ENCODE data around the gene PDSS2. TPM values are rescaled to one million over a fixed set of nuclear protein-coding genes. Genes with fewer than 3 reads are reported as not detected.

Gene PDSS2
- total and polyA plus RNA-seq, 11 donors, result 7.2 to 24.4 (median 14.4) TPM

DNA sequence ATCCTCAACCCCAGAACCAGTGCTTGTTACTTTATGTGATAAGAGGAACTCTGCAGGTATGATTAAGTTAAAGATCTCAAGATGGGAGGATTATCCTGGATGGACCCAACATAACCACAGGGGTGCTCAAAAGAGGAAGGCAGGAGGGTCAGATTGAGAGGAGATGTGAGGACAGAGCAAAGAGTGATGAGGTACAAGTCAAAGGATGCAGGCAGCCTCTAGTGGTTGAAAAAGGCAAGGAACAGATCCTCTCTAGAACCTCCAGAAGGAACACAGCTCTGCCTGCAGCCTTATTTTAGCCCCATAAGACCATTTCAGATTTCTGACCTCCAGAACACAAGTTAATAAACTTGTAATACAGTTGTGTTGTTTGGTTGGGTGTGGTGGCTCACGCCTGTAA, 41.2 kb downstream of the PDSS2 start:
- Histone ChIP-seq H3K4me3 (no peak overlapping the region), H3K27me3 (no peaks in the 10 kb centered on the region), H3K9me3 (no peaks in the 10 kb centered on the region), H3K4me1 (peaks cover 0 to 21% (median 11%) of the 10 kb centered on the region in 12 donors), H3K36me3 (no peaks in the 10 kb centered on the region), H3K27ac (no peak overlapping the region)
- intact Hi-C loops (cut with DNase I), result no loop called here
- DNase-seq (no peak), ATAC-seq (no peak)
- 93 to 100% (median 98%) methylated on average over 1 of the region's 1 CpG for WGBS, 4 donors
- TF ChIP-seq, protein P1, sequence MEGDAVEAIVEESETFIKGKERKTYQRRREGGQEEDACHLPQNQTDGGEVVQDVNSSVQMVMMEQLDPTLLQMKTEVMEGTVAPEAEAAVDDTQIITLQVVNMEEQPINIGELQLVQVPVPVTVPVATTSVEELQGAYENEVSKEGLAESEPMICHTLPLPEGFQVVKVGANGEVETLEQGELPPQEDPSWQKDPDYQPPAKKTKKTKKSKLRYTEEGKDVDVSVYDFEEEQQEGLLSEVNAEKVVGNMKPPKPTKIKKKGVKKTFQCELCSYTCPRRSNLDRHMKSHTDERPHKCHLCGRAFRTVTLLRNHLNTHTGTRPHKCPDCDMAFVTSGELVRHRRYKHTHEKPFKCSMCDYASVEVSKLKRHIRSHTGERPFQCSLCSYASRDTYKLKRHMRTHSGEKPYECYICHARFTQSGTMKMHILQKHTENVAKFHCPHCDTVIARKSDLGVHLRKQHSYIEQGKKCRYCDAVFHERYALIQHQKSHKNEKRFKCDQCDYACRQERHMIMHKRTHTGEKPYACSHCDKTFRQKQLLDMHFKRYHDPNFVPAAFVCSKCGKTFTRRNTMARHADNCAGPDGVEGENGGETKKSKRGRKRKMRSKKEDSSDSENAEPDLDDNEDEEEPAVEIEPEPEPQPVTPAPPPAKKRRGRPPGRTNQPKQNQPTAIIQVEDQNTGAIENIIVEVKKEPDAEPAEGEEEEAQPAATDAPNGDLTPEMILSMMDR (IDR thresholded peaks at IDR 0.05), result no peak
- no peak for TF ChIP-seq POLR2A (IDR thresholded peaks at IDR 0.05)

DNA sequence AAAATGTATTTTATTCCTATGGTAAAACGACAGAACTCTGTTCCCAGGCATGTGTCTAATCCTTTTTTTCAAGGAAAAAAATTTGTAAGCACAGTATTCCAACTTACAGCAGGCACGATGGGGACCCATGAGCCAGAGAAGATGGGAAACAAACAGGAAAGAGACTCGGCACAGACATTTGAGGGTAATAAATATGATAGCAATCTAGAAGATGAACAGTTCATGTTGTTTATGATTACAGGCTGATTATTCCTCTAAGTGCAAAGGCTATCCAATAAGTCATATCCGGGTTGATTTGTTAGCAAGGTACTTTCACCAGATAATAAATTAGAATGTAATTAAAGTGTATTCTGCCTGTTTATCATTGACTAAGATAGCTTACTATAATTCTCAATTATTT, 43.2 kb downstream of the PDSS2 start:
- intact Hi-C loops (cut with DNase I), result no loop called here
- DNase-seq (no peak), ATAC-seq (no peak)
- H3K4me1 ChIP-seq, result peaks cover 0 to 21% (median 11%) of the 10 kb centered on the region in 12 donors
- no peaks in the 10 kb centered on the region for H3K9me3 ChIP-seq
- no peaks in the 10 kb centered on the region for H3K27me3 ChIP-seq
- H3K36me3 ChIP-seq, result no peaks in the 10 kb centered on the region
- WGBS, 4 donors, result 85 to 92% (median 87%) methylated on average over 4 of the region's 4 CpGs
- TF ChIP-seq, protein P1 (IDR thresholded peaks at IDR 0.05), result no peak
- TF ChIP-seq POLR2A (IDR thresholded peaks at IDR 0.05), result no peak
- no peak overlapping the region for H3K4me3 ChIP-seq
- H3K27ac ChIP-seq, result no peak overlapping the region

DNA sequence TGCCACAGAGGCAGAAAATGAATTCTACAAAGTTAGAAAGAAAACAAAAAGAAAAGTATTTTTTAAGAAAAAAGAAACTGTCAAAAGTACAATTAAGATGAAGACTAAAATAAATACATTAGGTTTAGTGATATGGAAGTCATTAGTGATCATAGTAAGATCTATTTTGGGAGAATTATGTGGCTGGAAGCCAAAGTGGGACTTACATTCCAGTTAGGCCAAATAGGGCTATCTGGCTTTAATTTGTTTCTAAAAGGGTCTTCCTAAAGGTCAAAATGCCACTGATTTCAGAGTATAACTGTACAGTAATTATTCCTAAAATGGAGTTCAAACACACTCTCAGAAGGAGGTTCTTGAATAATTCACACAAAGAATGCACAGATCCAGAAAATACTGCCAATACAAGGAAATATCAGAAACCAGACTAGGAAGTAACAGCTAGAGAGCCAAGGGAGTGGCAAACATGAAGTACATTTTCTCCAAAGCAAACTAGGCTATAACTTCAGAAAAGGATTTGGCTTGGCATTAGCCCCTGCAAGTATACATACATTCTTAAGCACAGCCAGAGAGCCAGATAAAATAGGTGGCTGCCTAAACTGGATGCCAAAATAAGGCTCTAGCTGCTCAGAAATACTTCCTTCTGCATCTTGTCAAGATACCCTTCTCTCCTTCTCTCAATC, 45.3 kb downstream of the PDSS2 start:
- no peak for TF ChIP-seq POLR2A (IDR thresholded peaks at IDR 0.05)
- TF ChIP-seq, protein P1 (IDR thresholded peaks at IDR 0.05), result no peak
- DNase-seq (no peak), ATAC-seq (no peak)
- Histone ChIP-seq H3K27ac (peak overlapping the region in 2 of 12 donors; percentile 11 to 21), H3K9me3 (no peaks in the 10 kb centered on the region), H3K4me3 (no peak overlapping the region), H3K36me3 (no peaks in the 10 kb centered on the region), H3K4me1 (peaks cover 0 to 21% (median 11%) of the 10 kb centered on the region in 12 donors), H3K27me3 (no peaks in the 10 kb centered on the region)
- intact Hi-C loops (cut with DNase I), result no loop called here

DNA sequence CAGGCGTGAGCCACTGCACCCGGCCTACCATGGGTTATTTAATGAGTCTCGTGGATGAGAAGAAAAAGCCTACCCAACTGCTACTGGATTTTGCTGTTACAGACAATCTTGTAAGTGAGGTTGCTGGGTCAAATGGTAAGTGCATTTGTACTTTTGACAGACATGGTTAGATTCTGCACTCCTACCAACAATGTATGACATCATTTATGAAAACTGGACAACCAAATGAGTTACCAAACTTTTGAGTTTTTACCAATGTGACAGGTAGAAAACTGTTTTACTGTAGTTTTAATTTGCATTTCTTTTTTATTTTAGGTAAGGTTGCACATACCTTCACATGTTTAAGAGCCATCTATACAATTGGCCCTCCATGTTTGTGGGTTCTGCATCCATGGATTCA, 48.2 kb downstream of the PDSS2 start:
- Histone ChIP-seq H3K27ac (no peak overlapping the region), H3K4me1 (peaks cover 0 to 24% (median 11%) of the 10 kb centered on the region in 12 donors), H3K36me3 (no peaks in the 10 kb centered on the region), H3K27me3 (no peaks in the 10 kb centered on the region), H3K4me3 (no peak overlapping the region), H3K9me3 (peaks cover 0 to under 1% (median 0%) of the 10 kb centered on the region in 12 donors)
- 96 to 100% (median 98%) methylated on average over 3 of the region's 3 CpGs for WGBS, 4 donors
- DNase-seq, result no peak
- intact Hi-C loops (cut with DNase I), result no loop called here
- ATAC-seq, result no peak
- no peak for TF ChIP-seq POLR2A (IDR thresholded peaks at IDR 0.05)
- TF ChIP-seq, protein P1 (IDR thresholded peaks at IDR 0.05), result no peak

All from heart left ventricle (tissue), 16 donors.